Activated CD8-positive, alpha-beta memory T cell treated with anti-CD3 and anti-CD28 coated beads, Interleukin-2, amount 50 U/mL, for 1 hour (primary cell): ENCODE measurements around the gene PPP1R9A.

Experiments
- DNase-seq: peaks from one replicate; pipeline ENCODE4 v3.0.0-alpha.2; 2020; ENCODE audit errors: extremely low read depth

The PPP1R9A gene

GRCh38 chr7:95097851-95098250 lies 190.5 kb downstream of the PPP1R9A start:
- DNase-seq = no peak

GRCh38 chr7:95099106-95099505 lies 191.7 kb downstream of the PPP1R9A start:
- no peak for DNase-seq

GRCh38 chr7:95101422-95101821 lies 194.0 kb downstream of the PPP1R9A start:
- DNase-seq = no peak

GRCh38 chr7:95102662-95103061 lies 195.3 kb downstream of the PPP1R9A start:
- DNase-seq = no peak

- no peak for DNase-seq
These were observed 197.3 kb downstream of the PPP1R9A start for GRCh38 chr7:95104739-95105138.

GRCh38 chr7:95105627-95106026 lies 198.2 kb downstream of the PPP1R9A start:
- no peak for DNase-seq

GRCh38 chr7:95106401-95106800 lies 199.0 kb downstream of the PPP1R9A start:
- no peak for DNase-seq

- no peak for DNase-seq
These were observed 203.3 kb downstream of the PPP1R9A start for GRCh38 chr7:95110707-95111106.

GRCh38 chr7:95113590-95113989 lies 206.2 kb downstream of the PPP1R9A start:
- no peak for DNase-seq

- no peak for DNase-seq
These were observed 218.8 kb downstream of the PPP1R9A start for GRCh38 chr7:95126053-95126709.

GRCh38 chr7:95132500-95132899 lies 225.1 kb downstream of the PPP1R9A start:
- no peak for DNase-seq

- DNase-seq = no peak
These were observed 232.5 kb downstream of the PPP1R9A start for GRCh38 chr7:95139922-95140321.

GRCh38 chr7:95141755-95142154 lies 234.4 kb downstream of the PPP1R9A start:
- no peak for DNase-seq

GRCh38 chr7:95144256-95144655 lies 236.9 kb downstream of the PPP1R9A start:
- no peak for DNase-seq

GRCh38 chr7:95155965-95156364 lies 248.6 kb downstream of the PPP1R9A start:
- DNase-seq = no peak

GRCh38 chr7:95157381-95157780 lies 250.0 kb downstream of the PPP1R9A start:
- DNase-seq = no peak

- no peak for DNase-seq
These were observed 262.3 kb downstream of the PPP1R9A start for GRCh38 chr7:95169678-95170077.

GRCh38 chr7:95172420-95172819 lies 265.0 kb downstream of the PPP1R9A start:
- no peak for DNase-seq

- DNase-seq = no peak
These were observed 283.1 kb downstream of the PPP1R9A start for GRCh38 chr7:95190515-95190914.

GRCh38 chr7:95191795-95192194 lies 284.4 kb downstream of the PPP1R9A start:
- DNase-seq = no peak

GRCh38 chr7:95198863-95199262 lies 291.5 kb downstream of the PPP1R9A start:
- DNase-seq = no peak

- DNase-seq = no peak
These were observed 292.6 kb downstream of the PPP1R9A start for GRCh38 chr7:95199779-95200558.

- no peak for DNase-seq
These were observed 293.3 kb downstream of the PPP1R9A start for GRCh38 chr7:95200741-95201140.
